SU-DHL-6 (cell line): ENCODE measurements around the gene THSD7A.

Source experiments
- H2AFZ ChIP-seq: fragments of 200-600 bp; sonication (generic); 2 replicates; pipeline ENCODE4 v1.6.1; 2014; ENCODE audit warnings: low read depth, mild to moderate bottlenecking, moderate library complexity, mixed read lengths, antibody characterized with exemption, low read length; ENCODE audit not compliant: severe bottlenecking
- H3F3A ChIP-seq: fragments of 200-600 bp; shearing (Covaris generic); 2 replicates; pipeline ENCODE4 v1.6.0; 2016; ENCODE audit warnings: antibody characterized with exemption, mild to moderate bottlenecking; ENCODE audit not compliant: insufficient read depth
- H3K27ac ChIP-seq: fragments of 200-600 bp; sonication (generic); 2 replicates; pipeline ENCODE4 v1.5.1; 2016; ENCODE audit warnings: low read depth, mild to moderate bottlenecking, low read length, moderate library complexity, mixed read lengths
- H3K27me3 ChIP-seq: fragments of 200-600 bp; sonication (generic), shearing (Covaris generic); 2 replicates; pipeline ENCODE4 v1.6.0; 2014; ENCODE audit warnings: mild to moderate bottlenecking, low read length
- H3K36me3 ChIP-seq: fragments of 200-600 bp; sonication (generic); 2 replicates; pipeline ENCODE4 v1.6.1; 2014; ENCODE audit warnings: mild to moderate bottlenecking, low read length, mixed read lengths
- H3K4me2 ChIP-seq: fragments of 300-600, 200-600 bp; shearing (Covaris generic), sonication (generic); 2 replicates; pipeline ENCODE4 v1.6.0; 2014; ENCODE audit warnings: low read length, low read depth, mild to moderate bottlenecking; ENCODE audit not compliant: poor library complexity, severe bottlenecking
- H3K4me3 ChIP-seq: fragments of 200-600 bp; sonication (generic); 2 replicates; pipeline ENCODE4 v1.5.1; 2014; ENCODE audit warnings: antibody characterized with exemption, low read length, mild to moderate bottlenecking, mixed read lengths; ENCODE audit not compliant: insufficient read depth, poor library complexity, severe bottlenecking
- H3K79me2 ChIP-seq: fragments of 200-600 bp; sonication (generic); 2 replicates; pipeline ENCODE4 v1.6.1; 2014; ENCODE audit warnings: mild to moderate bottlenecking, low read length, moderate library complexity; ENCODE audit not compliant: insufficient read depth
- H3K9ac ChIP-seq: fragments of 200-600 bp; sonication (generic); 2 replicates; pipeline ENCODE4 v1.7.0; 2014; ENCODE audit warnings: mild to moderate bottlenecking, low read length
- H3K9me2 ChIP-seq: fragments of 200-600 bp; sonication (generic); replicated peaks from 2 replicates; pipeline ENCODE4 v1.6.1; 2014; ENCODE audit warnings: low read length; ENCODE audit not compliant: insufficient read depth
- H3K9me3 ChIP-seq: fragments of 200-600 bp; sonication (generic); 2 replicates; pipeline ENCODE4 v1.6.1; 2014; ENCODE audit warnings: low read length, mixed read lengths; ENCODE audit not compliant: insufficient read depth
- H4K20me1 ChIP-seq: fragments of 200-600 bp; sonication (generic); 2 replicates; pipeline ENCODE4 v1.6.1; 2014; ENCODE audit warnings: low read depth, mild to moderate bottlenecking, antibody characterized with exemption, low read length, moderate library complexity, mixed read lengths
- CTCF ChIP-seq: fragments of 200-600 bp; sonication (generic); IDR thresholded peaks from one replicate; pipeline ENCODE4 v1.5.1; 2017; ENCODE audit warnings: antibody characterized with exemption, mild to moderate bottlenecking, low read length, moderate library complexity; ENCODE audit not compliant: insufficient read depth, poor library complexity, severe bottlenecking
- EZH2phosphoT487 ChIP-seq: fragments of 200-600 bp; sonication (generic), shearing (Covaris generic); conservative IDR thresholded peaks from 2 replicates; pipeline ENCODE4 v1.6.1; 2018; ENCODE audit warnings: mild to moderate bottlenecking, antibody characterized with exemption, low read length, moderate library complexity, mixed read lengths

THSD7A gene

GRCh38 chr7:11607686-11608085 lies 224.3 kb downstream of the THSD7A start:
- Histone ChIP-seq H3K4me2 (no peak overlapping the region), H4K20me1 (0 out of 2 replicates have a peak, but pooled peaks cover 2% of the 10 kb centered on the region), H3K27me3 (no peaks in the 10 kb centered on the region), H3K79me2 (no peaks in the 10 kb centered on the region), H3F3A (no peaks in the 10 kb centered on the region), H3K4me3 (no peak overlapping the region), H3K9me2 (no peaks in the 10 kb centered on the region), H3K27ac (no peak overlapping the region), H3K36me3 (no peaks in the 10 kb centered on the region), H3K9me3 (no peaks in the 10 kb centered on the region), H2AFZ (no peak overlapping the region), H3K9ac (no peak overlapping the region)
- TF ChIP-seq CTCF = no peak

DNA sequence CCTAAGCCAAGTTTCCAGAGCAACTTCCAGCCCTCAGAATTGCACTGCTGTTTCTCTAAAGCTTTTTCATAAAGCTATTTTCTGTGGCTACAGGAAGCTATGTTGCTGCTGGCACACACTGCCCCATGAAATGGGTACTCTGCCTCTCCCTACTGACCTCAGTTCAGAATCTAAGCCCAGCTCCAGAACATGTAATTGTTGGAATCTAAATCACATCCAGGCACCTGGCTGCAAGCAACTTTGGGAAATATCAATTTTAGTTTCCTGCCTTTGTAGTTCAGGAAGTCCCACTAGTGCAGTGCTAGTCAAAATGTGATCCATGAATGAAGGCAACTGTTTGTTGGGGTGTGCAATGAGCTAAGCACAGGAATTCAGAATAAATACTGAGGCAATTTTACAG lies 226.2 kb downstream of the THSD7A start:
- Histone ChIP-seq H2AFZ (no peak overlapping the region), H3K27ac (no peak overlapping the region), H3K4me2 (no peak overlapping the region), H3K9me3 (no peaks in the 10 kb centered on the region), H3K36me3 (no peaks in the 10 kb centered on the region), H3K79me2 (no peaks in the 10 kb centered on the region), H3K27me3 (no peaks in the 10 kb centered on the region), H3F3A (no peaks in the 10 kb centered on the region), H4K20me1 (0 out of 2 replicates have a peak, but pooled peaks cover 2% of the 10 kb centered on the region), H3K9ac (no peak overlapping the region), H3K9me2 (no peaks in the 10 kb centered on the region), H3K4me3 (no peak overlapping the region)
- no peak for TF ChIP-seq CTCF
- TF ChIP-seq EZH2phosphoT487 = no peak

DNA sequence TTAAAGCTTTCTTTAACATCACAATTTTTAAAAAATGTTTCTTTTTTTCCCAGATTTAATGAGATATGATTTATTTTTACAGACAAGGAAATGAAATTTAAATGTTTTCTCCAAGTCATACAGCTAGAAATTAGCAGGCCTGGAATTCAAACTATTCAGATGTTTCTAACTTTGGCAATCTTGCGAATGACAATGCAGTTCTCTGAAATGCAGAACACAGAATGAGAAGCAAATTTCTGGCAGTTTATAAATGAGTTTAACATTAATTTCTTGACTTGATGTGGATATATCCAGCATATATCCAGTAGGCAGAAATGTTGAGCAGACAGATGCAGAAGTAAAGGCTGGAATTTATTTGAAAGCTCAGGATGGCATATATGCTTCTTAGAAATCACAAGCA lies 227.5 kb downstream of the THSD7A start:
- no peaks in the 10 kb centered on the region for H3K9me2 ChIP-seq
- H2AFZ ChIP-seq = no peak overlapping the region
- no peak overlapping the region for H3K4me2 ChIP-seq
- no peaks in the 10 kb centered on the region for H3F3A ChIP-seq
- no peak overlapping the region for H3K4me3 ChIP-seq
- TF ChIP-seq CTCF = no peak
- TF ChIP-seq EZH2phosphoT487 = no peak
- H3K79me2 ChIP-seq = no peaks in the 10 kb centered on the region
- H3K9ac ChIP-seq = no peak overlapping the region
- no peaks in the 10 kb centered on the region for H4K20me1 ChIP-seq
- no peak overlapping the region for H3K27ac ChIP-seq
- H3K27me3 ChIP-seq = no peaks in the 10 kb centered on the region
- H3K36me3 ChIP-seq = no peaks in the 10 kb centered on the region
- H3K9me3 ChIP-seq = no peaks in the 10 kb centered on the region

GRCh38 chr7:11601761-11602160 lies 230.2 kb downstream of the THSD7A start:
- no peak for TF ChIP-seq EZH2phosphoT487
- no peak for TF ChIP-seq CTCF
- Histone ChIP-seq H3K4me3 (no peak overlapping the region), H3F3A (no peaks in the 10 kb centered on the region), H4K20me1 (no peaks in the 10 kb centered on the region), H3K79me2 (no peaks in the 10 kb centered on the region), H2AFZ (no peak overlapping the region), H3K4me2 (no peak overlapping the region), H3K9ac (no peak overlapping the region), H3K9me2 (no peaks in the 10 kb centered on the region), H3K9me3 (no peaks in the 10 kb centered on the region), H3K27ac (no peak overlapping the region), H3K27me3 (no peaks in the 10 kb centered on the region), H3K36me3 (no peaks in the 10 kb centered on the region)
